ENCODE measurements around the gene TRAF7.

GRCh38 chr16:2161911-2162310 lies 6.3 kb downstream of the TRAF7 start:
- TF ChIP-seq CTCF (conservative IDR thresholded peaks at IDR 0.05; ENCODE audit: low read length) (no peak), EZH2phosphoT487 (IDR thresholded peaks at IDR 0.05; ENCODE audit: borderline replicate concordance, low read depth, low read length) (no peak)
